Measurements from ENCODE around the gene FAM83D.

- TF ChIP-seq POLR2AphosphoS5 (IDR thresholded peaks at IDR 0.05; ENCODE audit: borderline replicate concordance, low read depth, low read length) (no peak), EZH2 (IDR thresholded peaks at IDR 0.05) (no peak)
Observed at GRCh38 chr20:38947931-38948362, 21.7 kb downstream of the FAM83D start.

All from SK-N-MC (cell line).